Measurements from ENCODE around the gene ARHGEF7.

Gene ARHGEF7

GRCh38 chr13:111110054-111110453, 5.1 kb upstream of the ARHGEF7 start:
- no peak for DNase-seq (ENCODE audit: low spot score)

- no peak for DNase-seq (ENCODE audit: low spot score)
These were observed 3.7 kb upstream of the ARHGEF7 start for GRCh38 chr13:111111376-111111937.

GRCh38 chr13:111112196-111112595, 2.9 kb upstream of the ARHGEF7 start:
- DNase-seq (ENCODE audit: low spot score) = no peak

- peak; percentile 8 for DNase-seq (ENCODE audit: low spot score)
These were observed 599 bp upstream of the ARHGEF7 start for GRCh38 chr13:111114362-111115060.

DNA sequence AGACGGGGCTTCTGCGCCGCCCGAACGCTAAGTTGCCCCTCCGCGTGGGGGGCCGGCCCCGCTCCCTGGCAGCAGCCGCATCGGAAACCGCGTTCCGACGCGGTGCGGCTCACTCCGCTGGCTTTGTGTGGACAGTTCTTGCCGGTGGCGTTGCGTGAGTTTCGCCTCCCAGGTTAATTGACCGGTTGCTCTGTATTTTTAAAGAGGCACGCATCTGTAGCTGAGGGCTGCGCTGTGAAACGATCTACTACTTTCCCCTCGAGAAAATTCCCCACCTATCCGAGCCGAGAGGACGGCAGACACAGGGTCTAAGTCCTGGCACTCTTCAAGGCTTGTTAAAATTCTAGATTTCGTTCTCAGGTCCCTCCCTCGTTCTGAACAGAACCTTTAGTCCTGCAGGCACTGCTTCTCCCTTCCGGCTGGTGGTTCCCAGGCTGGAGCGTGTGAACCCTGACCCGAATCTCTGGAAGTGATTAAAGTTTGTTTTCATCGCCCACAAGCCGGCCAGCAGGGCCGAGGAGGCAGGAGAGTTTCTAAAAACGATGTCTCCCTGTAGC, 933 bp downstream of the ARHGEF7 start:
- DNase-seq (ENCODE audit: low spot score) = no peak

DNA sequence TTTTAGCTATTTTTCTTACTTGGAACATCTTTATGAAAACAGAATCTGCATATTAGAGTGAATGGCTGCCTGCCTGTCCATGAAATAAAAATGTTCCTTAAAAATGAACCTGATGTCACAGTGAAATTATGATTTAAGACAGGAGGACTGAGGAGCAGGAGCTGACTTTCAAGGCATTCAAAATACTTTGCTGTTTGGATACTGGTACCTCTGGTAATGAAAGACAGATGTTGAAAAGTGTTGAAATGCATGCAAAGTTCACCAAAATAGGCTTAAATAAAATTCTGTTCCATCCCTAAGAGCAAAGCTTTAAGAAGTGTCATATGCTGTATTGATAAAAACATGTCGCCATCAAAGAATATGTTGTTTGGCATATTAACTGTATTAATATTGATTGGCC, 1.7 kb downstream of the ARHGEF7 start:
- DNase-seq (ENCODE audit: low spot score) = no peak

- no peak for DNase-seq (ENCODE audit: low spot score)
These were observed 2.2 kb downstream of the ARHGEF7 start for GRCh38 chr13:111117289-111117688.

DNA sequence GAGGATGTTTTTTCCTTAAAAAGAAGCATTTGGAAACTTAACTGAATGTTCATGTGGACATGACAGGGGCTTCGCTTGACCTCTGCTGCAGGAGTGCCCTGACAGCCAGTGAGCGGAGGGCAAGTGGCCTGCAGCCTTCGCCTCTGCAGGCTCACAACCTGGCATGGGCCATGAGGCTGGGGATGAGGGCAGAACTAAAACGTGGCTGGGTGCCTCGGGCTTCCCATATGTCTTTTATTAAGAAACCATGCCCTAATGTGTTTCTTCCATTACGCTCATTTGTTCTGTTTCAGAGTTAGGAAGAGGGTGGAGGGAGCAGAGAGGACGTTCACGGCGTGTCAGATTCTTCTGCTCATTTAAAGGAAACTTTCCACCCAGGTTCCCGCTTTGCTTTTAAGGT, 2.9 kb downstream of the ARHGEF7 start:
- DNase-seq (ENCODE audit: low spot score) = no peak

DNA sequence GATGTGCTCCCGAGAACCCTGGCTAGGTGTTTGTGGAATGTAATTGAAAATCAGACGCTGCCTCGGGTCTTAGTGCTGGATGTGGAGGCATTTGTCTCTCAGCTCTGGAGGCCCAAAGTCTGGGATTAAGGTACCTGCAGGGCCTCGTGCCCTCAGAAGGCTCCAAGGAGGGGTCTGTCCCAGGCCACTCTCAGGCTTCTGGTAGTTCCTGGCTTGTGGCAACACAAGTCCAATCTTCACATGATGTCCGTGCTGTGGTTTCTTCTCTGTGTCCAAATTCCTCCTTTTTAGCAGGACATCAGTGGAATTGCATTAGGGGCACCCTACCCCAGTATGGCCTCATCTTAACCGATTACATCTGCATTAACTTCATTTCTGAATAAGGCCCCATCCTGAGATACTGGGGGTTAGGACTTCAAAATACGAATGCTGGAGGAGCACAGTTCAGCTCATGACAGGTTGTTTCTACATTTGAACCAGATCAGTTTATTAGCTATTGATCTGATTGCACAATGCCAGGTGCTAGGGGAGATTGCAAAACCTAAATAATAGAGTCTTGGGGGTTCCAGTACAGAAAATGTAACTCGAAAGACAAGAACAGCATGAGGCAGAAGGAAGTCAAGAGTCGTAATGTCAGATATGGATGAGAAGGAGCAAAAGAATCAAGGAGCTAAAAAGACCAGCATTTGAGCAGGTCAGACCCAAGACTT, 3.9 kb downstream of the ARHGEF7 start:
- DNase-seq (ENCODE audit: low spot score) = no peak

DNA sequence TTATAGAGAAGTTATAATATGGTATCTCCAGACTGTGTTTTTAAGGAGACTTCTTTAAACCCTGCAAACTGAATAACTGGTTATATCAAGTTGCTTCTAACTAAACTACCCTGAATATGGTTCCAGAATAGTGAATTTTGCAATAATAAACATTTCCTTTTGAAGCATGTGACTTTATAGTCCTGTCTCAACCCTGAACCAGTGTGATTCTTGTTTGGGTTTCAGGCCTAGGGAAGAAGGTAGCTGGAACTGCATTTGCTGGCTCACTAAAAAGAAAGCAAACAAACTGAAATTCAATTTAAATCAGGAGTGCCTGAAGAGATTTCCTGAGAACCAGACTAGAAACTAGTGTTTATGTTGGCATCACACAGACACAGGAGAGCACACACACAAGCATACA, 4.9 kb downstream of the ARHGEF7 start:
- DNase-seq (ENCODE audit: low spot score) = no peak

GRCh38 chr13:111120422-111120821, 5.3 kb downstream of the ARHGEF7 start:
- DNase-seq (ENCODE audit: low spot score) = no peak

DNA sequence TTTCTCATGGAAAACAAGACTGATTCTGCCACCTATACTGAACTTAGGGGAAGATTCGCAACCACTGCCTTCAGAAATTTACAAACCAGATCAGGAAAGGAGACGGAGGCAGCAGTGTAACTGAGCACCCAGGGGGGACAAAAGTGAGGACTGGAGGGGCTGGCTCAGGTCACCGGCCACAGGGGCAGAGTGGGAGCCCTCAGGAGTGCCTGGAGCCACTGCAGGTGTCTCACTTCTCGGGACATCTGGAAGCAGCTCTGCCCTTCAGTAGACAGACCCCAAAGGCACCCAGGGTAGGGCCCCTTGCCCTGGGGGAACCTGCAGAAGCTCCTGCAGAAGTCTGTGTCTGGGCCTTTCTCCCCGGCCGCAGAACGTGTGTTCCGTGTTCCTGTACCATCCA, 5.8 kb downstream of the ARHGEF7 start:
- no peak for DNase-seq (ENCODE audit: low spot score)

DNA sequence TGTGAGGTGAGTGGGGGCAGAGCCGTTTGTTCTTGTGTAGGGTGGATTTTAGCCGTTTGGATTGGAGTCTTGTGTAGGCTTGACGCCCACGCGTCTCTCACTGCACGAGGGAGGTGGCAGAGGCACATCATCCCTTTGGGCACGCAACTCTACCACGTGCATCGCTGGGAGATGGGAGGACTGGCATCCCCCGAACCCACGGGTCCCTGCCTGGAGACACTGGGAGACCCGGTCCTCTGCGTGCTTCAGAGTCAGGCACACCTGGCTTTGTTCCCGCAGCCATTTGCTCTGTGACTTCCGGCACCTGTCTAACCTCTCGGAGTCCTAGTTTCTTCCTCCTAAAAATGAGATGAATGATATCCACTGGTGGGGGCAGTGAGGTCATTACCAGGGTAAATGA, 6.4 kb downstream of the ARHGEF7 start:
- no peak for DNase-seq (ENCODE audit: low spot score)

GRCh38 chr13:111122056-111122455, 6.9 kb downstream of the ARHGEF7 start:
- DNase-seq (ENCODE audit: low spot score) = no peak

DNA sequence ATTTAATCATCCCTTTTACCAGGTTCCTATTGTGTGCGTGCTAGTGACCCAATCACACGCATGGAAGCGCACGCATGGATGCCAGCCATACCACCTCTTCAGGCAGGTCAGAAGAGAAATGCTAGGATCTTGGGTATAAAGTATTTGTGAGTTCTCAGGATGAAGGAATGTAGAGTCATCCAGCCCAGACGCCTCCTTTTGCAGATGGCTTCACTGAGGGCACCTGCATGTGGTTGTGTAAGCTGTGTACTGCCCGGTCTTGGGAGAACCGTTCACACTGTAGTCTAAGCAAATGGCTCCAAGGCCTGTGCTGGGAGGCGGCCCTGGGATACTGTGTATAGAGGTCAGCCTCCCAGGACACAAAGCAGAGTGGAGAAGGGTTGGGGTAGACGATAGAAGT, 7.5 kb downstream of the ARHGEF7 start:
- no peak for DNase-seq (ENCODE audit: low spot score)

- DNase-seq (ENCODE audit: low spot score) = no peak
These were observed 8.1 kb downstream of the ARHGEF7 start for GRCh38 chr13:111123221-111123620.

DNA sequence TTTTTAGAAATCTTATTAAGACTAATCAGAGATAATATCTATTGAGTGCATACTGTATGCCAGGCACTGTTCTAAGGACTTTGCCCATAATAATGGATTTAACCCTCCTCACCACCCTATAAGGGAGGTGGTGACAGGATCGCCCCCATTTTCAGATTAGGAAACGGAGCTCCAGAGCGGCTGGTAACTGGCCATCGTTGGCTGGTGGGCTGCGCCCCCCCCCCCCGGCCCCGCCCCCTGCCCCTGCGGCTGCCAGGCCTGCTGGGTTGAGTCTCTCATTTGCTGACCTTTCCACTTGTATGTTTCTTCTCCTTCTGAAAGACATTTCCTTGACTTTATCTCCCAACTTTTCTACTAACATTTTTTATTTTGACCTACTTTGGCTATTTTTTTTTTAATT, 8.5 kb downstream of the ARHGEF7 start:
- no peak for DNase-seq (ENCODE audit: low spot score)

DNA sequence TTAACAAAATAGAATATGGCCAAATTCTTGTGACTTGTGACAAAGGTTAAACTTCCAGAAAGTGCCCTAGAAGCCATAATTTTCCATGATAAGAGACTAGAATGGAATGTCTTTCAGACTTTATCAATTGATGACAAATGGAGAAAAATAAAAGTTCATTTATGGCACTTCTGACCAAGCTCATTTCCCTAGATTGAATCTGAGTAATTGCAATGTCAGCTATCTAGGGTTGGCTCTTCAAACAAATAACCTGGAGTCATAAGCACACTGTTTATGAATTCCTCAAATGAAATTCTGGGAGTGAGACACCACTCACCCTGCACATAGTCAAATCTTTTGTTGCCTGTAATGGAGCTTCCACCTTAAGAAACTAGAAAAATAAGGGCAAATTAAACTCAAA, 11.4 kb downstream of the ARHGEF7 start:
- no peak for DNase-seq (ENCODE audit: low spot score)

GRCh38 chr13:111129465-111130115, 14.5 kb downstream of the ARHGEF7 start:
- DNase-seq (ENCODE audit: low spot score) = no peak

- no peak for DNase-seq (ENCODE audit: low spot score)
These were observed 15.0 kb downstream of the ARHGEF7 start for GRCh38 chr13:111130116-111130508.

GRCh38 chr13:111131048-111131447, 15.9 kb downstream of the ARHGEF7 start:
- no peak for DNase-seq (ENCODE audit: low spot score)

GRCh38 chr13:111131611-111132010, 16.5 kb downstream of the ARHGEF7 start:
- DNase-seq (ENCODE audit: low spot score) = no peak

DNA sequence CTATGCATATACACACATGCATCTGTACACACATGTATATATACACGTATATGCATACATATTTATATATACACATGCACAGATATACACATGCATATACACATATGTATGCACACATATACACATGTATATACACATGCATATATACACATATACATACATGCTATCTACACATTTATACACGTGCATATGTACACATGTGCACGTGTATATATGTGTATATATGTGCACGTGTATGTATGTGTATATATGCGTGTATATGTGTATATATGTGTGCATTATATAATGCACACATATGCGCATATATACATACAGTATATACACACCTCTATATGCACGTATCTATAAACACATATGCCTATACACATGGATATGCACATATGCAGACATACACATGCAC, 17.8 kb downstream of the ARHGEF7 start:
- no peak for DNase-seq (ENCODE audit: low spot score)

Measured in pons (tissue), 1 donor.